SK-N-SH treated with all-trans-retinoic acid at 6 μM for 48 hours (cell line): Measurements from ENCODE around the gene ARF3.

Source experiments
- ARNTL ChIP-seq: fragments of 450-650 bp; formaldehyde crosslinking; IDR thresholded peaks from 2 replicates; pipeline ENCODE4 v1.5.0; 2020; ENCODE audit warnings: low read depth, mild to moderate bottlenecking, moderate library complexity, borderline replicate concordance
- CREB5 ChIP-seq: fragments of 250-450 bp; sonication (Bioruptor Pico); IDR thresholded peaks from 2 replicates; pipeline ENCODE4 v1.5.1; 2020; ENCODE audit warnings: low read depth, mild to moderate bottlenecking, moderate library complexity
- ESRRG ChIP-seq: fragments of 250-450 bp; sonication (Bioruptor Pico); IDR thresholded peaks from 2 replicates; pipeline ENCODE4 v1.6.1; 2021; ENCODE audit warnings: mild to moderate bottlenecking
- GLIS3 ChIP-seq: fragments of 250-450 bp; sonication (Bioruptor Pico); IDR thresholded peaks from 2 replicates; pipeline ENCODE4 v1.5.0; 2020; ENCODE audit warnings: mild to moderate bottlenecking, moderate library complexity
- ISL1 ChIP-seq: fragments of 250-450 bp; sonication (Bioruptor Pico); IDR thresholded peaks from 2 replicates; pipeline ENCODE4 v2.1.2; 2022; ENCODE audit warnings: mild to moderate bottlenecking, moderate library complexity
- RARB ChIP-seq: fragments of 250-450 bp; sonication (Bioruptor Pico); IDR thresholded peaks from 2 replicates; pipeline ENCODE4 v1.8.0; 2021; ENCODE audit warnings: mild to moderate bottlenecking, moderate library complexity
- SNAI2 ChIP-seq: fragments of 250-450 bp; sonication (Bioruptor Pico); IDR thresholded peaks from 2 replicates; pipeline ENCODE4 v1.5.0; 2020; ENCODE audit warnings: mild to moderate bottlenecking, moderate library complexity
- TCF4 ChIP-seq: fragments of 250-450 bp; sonication (Bioruptor Pico); IDR thresholded peaks from 2 replicates; pipeline ENCODE4 v1.8.0; 2021; ENCODE audit warnings: mild to moderate bottlenecking, moderate library complexity, borderline replicate concordance
- ZC3H10 ChIP-seq: fragments of 250-450 bp; sonication (Bioruptor Pico); IDR thresholded peaks from 2 replicates; pipeline ENCODE4 v1.5.1; 2021; ENCODE audit warnings: mild to moderate bottlenecking, moderate library complexity
- ZFP3 ChIP-seq: fragments of 250-450 bp; sonication (Bioruptor Pico); IDR thresholded peaks from 2 replicates; pipeline ENCODE4 v1.5.0; 2020; ENCODE audit warnings: mild to moderate bottlenecking, moderate library complexity
- ZNF8 ChIP-seq: fragments of 450-650 bp; formaldehyde crosslinking; IDR thresholded peaks from 2 replicates; pipeline ENCODE4 v1.5.0; 2020; ENCODE audit warnings: mild to moderate bottlenecking, moderate library complexity
- TF ChIP-seq, protein P1 (sequence below): fragments of 250-450 bp; sonication (Bioruptor Pico); IDR thresholded peaks from 2 replicates; pipeline ENCODE4 v1.8.0; 2020; ENCODE audit warnings: mild to moderate bottlenecking, moderate library complexity, borderline replicate concordance
- TF ChIP-seq, protein P2 (sequence below): fragments of 250-450 bp; sonication (Bioruptor Pico); IDR thresholded peaks from 2 replicates; pipeline ENCODE4 v1.5.1; 2021; ENCODE audit warnings: mild to moderate bottlenecking, moderate library complexity
- TF ChIP-seq, protein P3 (sequence below): fragments of 250-450 bp; sonication (Bioruptor Pico); IDR thresholded peaks from 2 replicates; pipeline ENCODE4 v1.8.0; 2021; ENCODE audit warnings: low read depth, mild to moderate bottlenecking, moderate library complexity, borderline replicate concordance

DNA sequence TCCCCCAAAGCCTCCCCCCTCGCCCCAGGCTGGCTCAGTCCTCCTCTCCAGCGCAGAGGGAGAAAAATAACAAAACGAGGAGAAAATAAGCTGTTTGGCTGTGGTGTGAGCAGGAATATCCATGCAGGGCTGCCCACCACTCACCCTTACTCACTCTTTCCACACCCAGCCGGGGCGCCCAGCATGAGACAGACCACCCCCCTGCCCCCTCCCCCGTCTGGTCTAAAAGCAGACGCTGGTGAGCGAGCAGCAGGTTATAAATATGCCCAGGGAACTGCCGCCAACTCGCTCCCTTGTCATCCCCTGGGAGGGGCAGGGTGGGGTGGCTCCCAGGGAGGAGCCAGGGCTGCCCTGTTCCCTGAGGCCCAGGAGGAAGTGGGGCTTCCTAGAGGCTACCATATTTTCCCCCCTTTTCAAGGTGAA lies 28.2 kb upstream of the ARF3 start:
- no peak for TF ChIP-seq ARNTL (CRISPR knock-in tag)
- no peak for TF ChIP-seq ESRRG
- no peak for TF ChIP-seq ZFP3 (CRISPR knock-in tag)
- TF ChIP-seq GLIS3: no peak
- TF ChIP-seq ISL1: no peak
- no peak for TF ChIP-seq ZC3H10 (CRISPR knock-in tag)
- TF ChIP-seq, protein P1, sequence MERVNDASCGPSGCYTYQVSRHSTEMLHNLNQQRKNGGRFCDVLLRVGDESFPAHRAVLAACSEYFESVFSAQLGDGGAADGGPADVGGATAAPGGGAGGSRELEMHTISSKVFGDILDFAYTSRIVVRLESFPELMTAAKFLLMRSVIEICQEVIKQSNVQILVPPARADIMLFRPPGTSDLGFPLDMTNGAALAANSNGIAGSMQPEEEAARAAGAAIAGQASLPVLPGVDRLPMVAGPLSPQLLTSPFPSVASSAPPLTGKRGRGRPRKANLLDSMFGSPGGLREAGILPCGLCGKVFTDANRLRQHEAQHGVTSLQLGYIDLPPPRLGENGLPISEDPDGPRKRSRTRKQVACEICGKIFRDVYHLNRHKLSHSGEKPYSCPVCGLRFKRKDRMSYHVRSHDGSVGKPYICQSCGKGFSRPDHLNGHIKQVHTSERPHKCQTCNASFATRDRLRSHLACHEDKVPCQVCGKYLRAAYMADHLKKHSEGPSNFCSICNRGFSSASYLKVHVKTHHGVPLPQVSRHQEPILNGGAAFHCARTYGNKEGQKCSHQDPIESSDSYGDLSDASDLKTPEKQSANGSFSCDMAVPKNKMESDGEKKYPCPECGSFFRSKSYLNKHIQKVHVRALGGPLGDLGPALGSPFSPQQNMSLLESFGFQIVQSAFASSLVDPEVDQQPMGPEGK: no peak
- TF ChIP-seq SNAI2 (CRISPR knock-in tag): no peak
- TF ChIP-seq ZNF8 (CRISPR knock-in tag): no peak
- TF ChIP-seq, protein P2, sequence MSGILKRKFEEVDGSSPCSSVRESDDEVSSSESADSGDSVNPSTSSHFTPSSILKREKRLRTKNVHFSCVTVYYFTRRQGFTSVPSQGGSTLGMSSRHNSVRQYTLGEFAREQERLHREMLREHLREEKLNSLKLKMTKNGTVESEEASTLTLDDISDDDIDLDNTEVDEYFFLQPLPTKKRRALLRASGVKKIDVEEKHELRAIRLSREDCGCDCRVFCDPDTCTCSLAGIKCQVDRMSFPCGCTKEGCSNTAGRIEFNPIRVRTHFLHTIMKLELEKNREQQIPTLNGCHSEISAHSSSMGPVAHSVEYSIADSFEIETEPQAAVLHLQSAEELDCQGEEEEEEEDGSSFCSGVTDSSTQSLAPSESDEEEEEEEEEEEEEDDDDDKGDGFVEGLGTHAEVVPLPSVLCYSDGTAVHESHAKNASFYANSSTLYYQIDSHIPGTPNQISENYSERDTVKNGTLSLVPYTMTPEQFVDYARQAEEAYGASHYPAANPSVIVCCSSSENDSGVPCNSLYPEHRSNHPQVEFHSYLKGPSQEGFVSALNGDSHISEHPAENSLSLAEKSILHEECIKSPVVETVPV: no peak
- TF ChIP-seq TCF4 (CRISPR knock-in tag): no peak
- TF ChIP-seq RARB (CRISPR knock-in tag): no peak
- TF ChIP-seq, protein P3, sequence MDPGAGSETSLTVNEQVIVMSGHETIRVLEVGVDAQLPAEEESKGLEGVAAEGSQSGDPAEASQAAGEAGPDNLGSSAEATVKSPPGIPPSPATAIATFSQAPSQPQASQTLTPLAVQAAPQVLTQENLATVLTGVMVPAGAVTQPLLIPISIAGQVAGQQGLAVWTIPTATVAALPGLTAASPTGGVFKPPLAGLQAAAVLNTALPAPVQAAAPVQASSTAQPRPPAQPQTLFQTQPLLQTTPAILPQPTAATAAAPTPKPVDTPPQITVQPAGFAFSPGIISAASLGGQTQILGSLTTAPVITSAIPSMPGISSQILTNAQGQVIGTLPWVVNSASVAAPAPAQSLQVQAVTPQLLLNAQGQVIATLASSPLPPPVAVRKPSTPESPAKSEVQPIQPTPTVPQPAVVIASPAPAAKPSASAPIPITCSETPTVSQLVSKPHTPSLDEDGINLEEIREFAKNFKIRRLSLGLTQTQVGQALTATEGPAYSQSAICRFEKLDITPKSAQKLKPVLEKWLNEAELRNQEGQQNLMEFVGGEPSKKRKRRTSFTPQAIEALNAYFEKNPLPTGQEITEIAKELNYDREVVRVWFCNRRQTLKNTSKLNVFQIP: no peak
- TF ChIP-seq CREB5 (CRISPR knock-in tag): no peak
